Measurements from ENCODE around the gene FGFR3.
A peak's percentile ranks its signal among the peaks of the same experiment; 100 is the strongest.

Gene FGFR3

DNA sequence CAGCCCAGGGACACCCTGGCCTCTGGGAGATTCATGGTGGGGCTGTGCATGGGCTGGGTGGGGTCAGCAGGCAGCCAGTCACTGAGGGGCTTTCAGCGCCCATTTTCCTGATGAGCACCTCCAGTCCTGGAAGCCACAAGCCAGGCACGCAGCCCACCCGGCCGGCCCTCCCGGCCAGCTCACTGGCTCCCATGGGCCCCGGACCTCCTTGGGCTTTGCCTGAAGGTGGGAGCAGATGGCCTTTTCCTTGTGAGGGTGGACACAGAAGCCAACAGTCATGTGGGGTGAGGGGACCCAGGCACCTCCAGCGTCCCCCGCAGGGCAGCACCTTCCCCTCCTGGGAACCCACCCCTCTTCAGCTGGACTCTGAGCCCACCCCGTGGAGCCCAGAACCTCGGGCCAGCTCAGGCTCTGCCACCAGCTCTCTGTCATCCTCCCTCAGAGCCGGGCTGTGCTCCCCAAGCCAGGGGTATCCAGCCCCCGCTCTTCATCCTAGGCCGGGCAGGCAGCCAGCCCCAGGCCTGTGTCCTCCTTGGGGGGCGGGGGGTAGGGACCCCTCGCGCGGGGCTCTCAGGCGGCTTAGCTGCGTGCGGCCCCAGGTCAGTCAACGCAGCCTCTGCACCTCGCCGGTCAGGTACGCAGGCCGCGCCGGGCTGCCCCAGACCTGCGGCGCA, 798 bp upstream of the FGFR3 start:
- H3K27me3 ChIP-seq (ENCODE audit: insufficient read depth, low read length) = peaks cover 5% of the 10 kb centered on the region
- H3K9me3 ChIP-seq (ENCODE audit: low read length) = no peaks in the 10 kb centered on the region
- peaks cover 7% of the 10 kb centered on the region for H3K36me3 ChIP-seq (ENCODE audit: insufficient read depth, low read length)
- no peak overlapping the region for H3K4me3 ChIP-seq (ENCODE audit: low read length)
- no peak overlapping the region for H2AFZ ChIP-seq (ENCODE audit: low read depth, low read length)
- peaks cover 34% of the 10 kb centered on the region for H3K4me1 ChIP-seq (ENCODE audit: insufficient read depth, low read length)

DNA sequence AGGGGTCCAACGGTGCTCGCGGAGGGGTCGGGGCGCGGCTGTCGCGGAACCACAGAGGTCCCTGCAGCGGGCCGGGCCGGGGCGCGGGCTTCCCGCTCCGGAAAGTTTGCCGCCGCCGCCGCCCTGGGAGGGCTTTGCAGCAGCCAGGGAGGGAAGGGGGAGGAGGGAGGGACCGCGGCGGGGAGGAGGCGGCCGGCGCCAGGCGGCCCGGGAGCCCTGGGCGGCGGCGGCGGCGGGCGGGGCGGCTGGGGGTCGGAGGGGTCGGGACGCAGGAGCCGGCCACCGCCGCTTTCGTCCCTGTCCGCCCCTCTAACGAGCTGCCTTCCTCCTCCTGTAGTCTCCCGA, 375 bp downstream of the FGFR3 start:
- Histone ChIP-seq H3K36me3 (ENCODE audit: insufficient read depth, low read length) (peaks cover 8% of the 10 kb centered on the region), H3K9me3 (ENCODE audit: low read length) (no peaks in the 10 kb centered on the region), H3K27me3 (ENCODE audit: insufficient read depth, low read length) (peaks cover 3% of the 10 kb centered on the region), H3K4me1 (ENCODE audit: insufficient read depth, low read length) (peaks cover 28% of the 10 kb centered on the region), H3K4me3 (ENCODE audit: low read length) (peak overlapping the region; percentile 90), H2AFZ (ENCODE audit: low read depth, low read length) (no peak overlapping the region)

DNA sequence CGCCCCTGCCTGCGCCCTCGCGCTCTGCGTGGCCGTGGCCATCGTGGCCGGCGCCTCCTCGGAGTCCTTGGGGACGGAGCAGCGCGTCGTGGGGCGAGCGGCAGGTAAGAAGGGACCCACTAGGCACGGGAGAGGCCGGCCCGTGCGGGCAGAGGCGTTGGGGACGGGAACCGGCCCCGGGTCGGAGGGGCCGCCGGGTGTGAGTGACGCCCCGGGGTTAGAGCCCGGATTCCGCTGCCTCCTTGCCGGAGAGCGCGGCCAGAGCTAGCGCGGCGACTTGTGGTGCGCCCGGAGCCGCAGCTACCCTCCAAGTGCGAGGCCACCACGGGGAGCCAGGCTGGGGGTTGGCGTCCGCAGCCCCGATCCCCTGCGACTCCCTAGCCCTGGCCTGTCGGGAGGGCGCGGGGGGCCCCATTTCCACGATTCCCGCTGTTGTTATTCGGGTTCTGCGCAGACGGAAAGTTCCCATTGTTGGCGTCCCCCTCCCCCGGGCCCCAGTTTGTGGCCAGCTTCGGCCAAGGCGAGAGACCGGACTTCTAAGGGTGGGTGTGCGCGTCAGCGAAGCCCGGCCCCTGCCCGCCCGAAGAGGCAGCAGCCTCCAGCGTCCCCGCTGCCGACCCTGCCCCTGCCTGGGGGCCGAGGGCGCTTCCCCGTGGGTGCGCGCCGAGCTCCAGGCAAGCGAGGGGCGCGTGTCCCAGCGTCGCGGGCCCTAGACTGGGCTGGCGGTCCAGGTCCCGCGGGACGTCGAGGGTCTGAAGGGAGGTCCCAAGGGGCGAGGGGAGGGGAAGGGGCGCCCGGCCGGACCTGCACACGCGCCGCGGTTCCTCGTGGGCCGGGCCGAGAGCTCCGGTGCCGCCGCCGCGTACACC, 1.1 kb downstream of the FGFR3 start:
- H3K4me1 ChIP-seq (ENCODE audit: insufficient read depth, low read length) = peaks cover 28% of the 10 kb centered on the region
- H3K36me3 ChIP-seq (ENCODE audit: insufficient read depth, low read length) = peaks cover 15% of the 10 kb centered on the region
- H3K27me3 ChIP-seq (ENCODE audit: insufficient read depth, low read length) = peaks cover 3% of the 10 kb centered on the region
- H3K4me3 ChIP-seq (ENCODE audit: low read length) = peak overlapping the region; percentile 90
- no peaks in the 10 kb centered on the region for H3K9me3 ChIP-seq (ENCODE audit: low read length)
- H2AFZ ChIP-seq (ENCODE audit: low read depth, low read length) = no peak overlapping the region

DNA sequence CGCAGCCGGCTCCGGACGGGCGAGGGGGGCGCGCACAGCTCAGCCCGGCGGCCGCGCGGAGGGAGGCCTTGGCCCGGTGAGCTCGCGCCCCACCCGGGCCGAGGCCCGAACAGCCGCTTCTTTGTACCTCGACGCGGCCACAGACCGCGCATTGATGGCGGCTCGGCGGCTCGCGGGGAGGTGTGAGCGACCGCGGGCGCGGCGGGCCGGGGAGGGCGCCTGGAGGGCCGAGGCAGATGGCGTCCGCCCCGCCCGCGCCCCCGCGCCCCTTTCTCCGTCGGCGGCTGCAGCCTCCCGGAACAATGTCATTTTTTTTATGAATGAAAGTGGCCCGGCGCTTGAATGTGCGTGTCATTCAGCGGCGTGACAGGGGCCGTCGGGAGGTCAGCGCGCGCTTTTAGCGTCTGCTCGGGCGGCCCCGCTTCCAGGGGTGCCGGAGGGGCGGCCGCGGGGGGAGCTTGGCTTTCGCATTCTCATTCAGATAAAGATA, 1.8 kb downstream of the FGFR3 start:
- peaks cover 28% of the 10 kb centered on the region for H3K4me1 ChIP-seq (ENCODE audit: insufficient read depth, low read length)
- H3K36me3 ChIP-seq (ENCODE audit: insufficient read depth, low read length) = peaks cover 22% of the 10 kb centered on the region
- H3K4me3 ChIP-seq (ENCODE audit: low read length) = peak overlapping the region; percentile 90
- no peak overlapping the region for H2AFZ ChIP-seq (ENCODE audit: low read depth, low read length)
- H3K27me3 ChIP-seq (ENCODE audit: insufficient read depth, low read length) = peaks cover 3% of the 10 kb centered on the region
- no peaks in the 10 kb centered on the region for H3K9me3 ChIP-seq (ENCODE audit: low read length)

DNA sequence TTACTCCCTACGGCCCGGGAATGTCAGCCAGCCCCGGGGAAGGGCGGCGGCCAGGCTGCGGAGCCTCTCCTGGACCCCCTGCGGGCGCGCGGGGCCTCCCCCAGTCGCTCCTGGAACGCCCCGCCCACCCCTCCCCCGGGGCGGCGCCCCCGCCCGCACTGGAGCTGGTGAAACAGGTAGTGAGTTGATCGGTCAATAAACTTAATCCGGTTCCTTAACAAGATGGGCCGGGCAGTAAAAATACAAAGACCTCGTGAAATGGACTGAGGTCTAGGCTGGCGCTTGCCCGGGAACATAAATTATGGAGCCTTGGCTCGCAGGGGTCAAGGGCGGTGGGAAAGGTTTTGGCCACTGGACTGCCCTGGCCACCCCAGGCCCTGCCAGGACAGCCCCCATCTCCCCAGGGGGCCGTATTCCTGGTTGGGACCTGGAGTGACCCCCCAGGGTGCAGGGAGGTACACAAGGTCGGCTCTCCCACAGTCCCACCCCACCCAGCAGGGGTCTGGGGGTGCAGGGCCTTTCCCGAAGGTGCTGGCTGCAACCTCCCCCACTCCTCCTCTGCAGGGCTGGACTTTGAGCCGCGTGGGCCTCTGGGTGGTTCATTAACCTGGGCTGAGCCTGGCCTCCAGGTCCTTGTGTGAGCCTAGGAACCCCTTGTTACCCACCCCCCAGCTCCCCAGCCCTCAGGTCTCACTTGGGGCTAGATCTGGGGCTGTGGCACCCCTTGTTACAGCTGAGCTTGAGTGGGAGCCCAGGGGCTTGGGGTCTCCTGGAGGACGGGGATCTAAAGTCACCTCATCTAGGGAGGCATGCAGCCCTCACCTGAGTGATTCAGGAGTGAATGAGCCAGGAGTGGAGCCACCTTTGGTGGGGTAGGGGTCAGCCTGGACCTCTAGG, 2.5 kb downstream of the FGFR3 start:
- Histone ChIP-seq H2AFZ (ENCODE audit: low read depth, low read length) (no peak overlapping the region), H3K4me3 (ENCODE audit: low read length) (peak overlapping the region; percentile 90), H3K27me3 (ENCODE audit: insufficient read depth, low read length) (peaks cover 3% of the 10 kb centered on the region), H3K4me1 (ENCODE audit: insufficient read depth, low read length) (peaks cover 28% of the 10 kb centered on the region), H3K9me3 (ENCODE audit: low read length) (no peaks in the 10 kb centered on the region), H3K36me3 (ENCODE audit: insufficient read depth, low read length) (peaks cover 28% of the 10 kb centered on the region)

DNA sequence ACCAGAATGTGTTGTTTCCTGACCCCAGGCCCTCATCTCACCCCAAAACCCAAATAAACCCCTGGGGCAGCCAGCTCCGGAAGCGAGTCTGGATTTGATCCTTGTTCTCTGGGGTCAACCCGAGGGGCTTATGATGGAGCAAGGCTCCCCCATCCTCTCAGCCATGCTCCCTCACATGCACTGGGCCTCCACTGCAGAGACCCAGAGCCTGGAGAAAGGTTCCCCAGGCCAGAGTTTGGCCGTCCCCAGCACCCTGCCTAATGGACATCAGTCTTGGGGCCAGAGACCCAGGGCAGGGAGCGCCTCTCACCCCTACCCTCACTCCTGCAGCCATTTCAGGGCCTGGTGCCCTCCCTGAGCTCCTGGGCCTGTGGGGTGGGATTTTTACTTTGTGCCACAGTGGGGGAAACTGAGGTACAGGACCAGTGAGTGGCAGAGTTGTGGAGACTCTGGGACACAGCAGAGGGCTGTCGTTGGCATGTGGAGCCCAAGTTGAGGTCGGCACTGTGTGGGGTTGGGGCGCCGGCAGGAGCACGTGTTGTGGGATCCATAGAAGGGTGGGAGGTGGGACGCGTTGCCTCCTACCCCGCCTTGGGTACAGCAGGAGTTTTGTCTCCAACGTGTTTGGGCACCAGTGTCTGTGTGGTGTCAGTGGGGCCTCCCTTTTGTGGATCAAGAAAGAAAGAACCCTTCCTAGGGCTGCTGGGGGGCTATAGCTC, 3.6 kb downstream of the FGFR3 start:
- H2AFZ ChIP-seq (ENCODE audit: low read depth, low read length) = no peak overlapping the region
- H3K9me3 ChIP-seq (ENCODE audit: low read length) = no peaks in the 10 kb centered on the region
- H3K36me3 ChIP-seq (ENCODE audit: insufficient read depth, low read length) = peaks cover 38% of the 10 kb centered on the region
- no peaks in the 10 kb centered on the region for H3K27me3 ChIP-seq (ENCODE audit: insufficient read depth, low read length)
- H3K4me1 ChIP-seq (ENCODE audit: insufficient read depth, low read length) = peaks cover 28% of the 10 kb centered on the region
- H3K4me3 ChIP-seq (ENCODE audit: low read length) = no peak overlapping the region

DNA sequence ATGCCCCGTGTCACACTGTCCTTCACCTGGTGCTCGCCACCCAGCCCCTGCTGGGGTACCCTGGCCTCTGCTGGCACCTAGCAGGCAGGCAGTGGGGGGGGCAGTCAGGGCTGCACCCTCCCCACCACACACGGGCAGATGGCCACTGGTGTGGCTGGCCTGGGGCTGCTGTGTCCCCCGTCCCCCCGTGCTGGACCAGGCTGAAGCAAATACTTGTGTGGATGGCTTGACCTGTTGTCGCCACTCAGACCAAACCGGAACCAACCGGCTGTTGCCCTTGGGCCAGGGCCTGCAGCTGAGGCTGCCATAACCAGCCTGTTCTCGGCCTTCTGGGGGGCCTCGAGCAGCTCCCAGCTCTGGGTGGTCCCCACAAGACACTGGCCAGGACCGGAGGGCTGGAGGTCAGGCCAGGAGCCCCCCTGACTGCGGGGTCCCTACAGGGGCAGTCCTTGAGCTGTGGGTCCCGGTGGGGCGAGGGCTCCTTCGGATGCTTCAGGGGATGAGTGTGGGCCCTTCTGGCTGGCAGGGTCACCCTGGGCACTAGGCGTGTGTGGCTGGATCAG, 4.3 kb downstream of the FGFR3 start:
- peaks cover 44% of the 10 kb centered on the region for H3K36me3 ChIP-seq (ENCODE audit: insufficient read depth, low read length)
- H3K9me3 ChIP-seq (ENCODE audit: low read length) = no peaks in the 10 kb centered on the region
- no peaks in the 10 kb centered on the region for H3K27me3 ChIP-seq (ENCODE audit: insufficient read depth, low read length)
- H3K4me1 ChIP-seq (ENCODE audit: insufficient read depth, low read length) = peaks cover 28% of the 10 kb centered on the region
- H3K4me3 ChIP-seq (ENCODE audit: low read length) = no peak overlapping the region
- no peak overlapping the region for H2AFZ ChIP-seq (ENCODE audit: low read depth, low read length)

DNA sequence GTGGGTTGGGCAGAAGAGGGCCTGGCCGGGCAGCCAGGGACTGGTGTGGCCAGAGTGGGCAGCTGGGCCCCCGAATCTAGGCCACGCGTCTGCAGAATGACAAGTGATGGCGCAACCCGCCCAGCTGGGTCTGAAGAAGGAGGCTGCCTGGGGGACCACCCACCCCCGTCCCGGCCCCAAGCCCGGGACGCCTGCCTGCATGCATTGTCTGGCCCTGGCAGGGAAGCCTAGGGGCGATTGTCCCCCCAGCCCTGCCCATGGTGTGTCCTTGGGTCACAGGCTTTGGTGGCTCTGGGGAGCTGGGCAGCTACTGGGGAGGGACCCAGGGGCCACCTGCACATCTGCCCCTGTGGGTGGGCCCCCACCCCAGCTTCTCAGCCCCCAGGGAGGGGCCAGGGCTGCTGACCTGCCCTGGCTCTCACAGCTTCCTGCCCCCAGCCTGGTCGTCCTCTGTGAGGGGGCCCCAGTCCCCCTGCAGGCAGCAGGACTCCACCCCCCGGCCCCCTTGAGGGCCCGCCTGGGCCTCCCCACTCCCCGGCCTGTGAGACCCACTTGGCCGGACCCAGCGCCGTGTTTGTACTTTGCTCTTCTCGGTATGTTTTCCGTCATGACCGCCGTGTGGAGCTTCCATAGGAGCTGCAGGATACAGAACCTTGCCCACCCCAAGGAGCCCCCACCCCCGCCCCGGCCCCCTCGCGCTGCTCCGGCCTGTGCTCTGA, 4.9 kb downstream of the FGFR3 start:
- peaks cover 51% of the 10 kb centered on the region for H3K36me3 ChIP-seq (ENCODE audit: insufficient read depth, low read length)
- H3K4me1 ChIP-seq (ENCODE audit: insufficient read depth, low read length) = peaks cover 25% of the 10 kb centered on the region
- H3K4me3 ChIP-seq (ENCODE audit: low read length) = no peak overlapping the region

DNA sequence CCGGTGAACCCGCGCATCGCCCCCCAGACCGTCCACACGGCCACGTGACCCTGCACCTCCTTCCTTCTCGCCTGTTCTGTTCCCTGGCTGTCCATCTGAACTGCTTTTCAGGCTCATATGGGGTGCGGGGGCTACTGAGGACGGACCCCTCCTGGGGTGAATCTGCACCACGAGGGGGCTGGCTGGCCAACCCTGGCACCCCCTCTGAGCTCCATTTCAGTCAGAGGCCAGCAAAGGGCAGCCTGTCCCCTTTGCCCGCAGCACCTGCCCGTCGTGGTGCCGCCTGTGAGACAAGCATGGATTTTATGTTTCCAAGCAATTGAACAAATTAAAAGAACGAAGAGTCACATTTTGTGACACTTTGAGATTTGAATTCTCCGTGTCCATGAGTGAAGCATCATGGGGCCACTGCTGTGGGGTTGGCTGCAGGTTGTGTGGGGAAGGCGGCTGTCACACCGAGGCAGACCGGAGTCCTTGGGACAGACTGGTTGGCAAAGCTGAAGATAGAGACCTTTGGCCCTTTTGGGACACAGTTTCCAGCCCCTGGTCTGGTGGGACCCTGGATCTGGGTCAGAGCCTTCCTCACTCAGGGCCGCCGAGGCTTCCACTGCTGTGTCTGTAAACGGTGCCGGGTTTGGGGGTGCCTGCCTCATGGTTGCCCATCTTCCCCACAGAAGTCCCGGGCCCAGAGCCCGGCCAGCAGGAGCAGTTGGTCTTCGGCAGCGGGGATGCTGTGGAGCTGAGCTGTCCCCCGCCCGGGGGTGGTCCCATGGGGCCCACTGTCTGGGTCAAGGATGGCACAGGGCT, 5.7 kb downstream of the FGFR3 start:
- no peak overlapping the region for H3K4me3 ChIP-seq (ENCODE audit: low read length)
- H3K9me3 ChIP-seq (ENCODE audit: low read length) = no peaks in the 10 kb centered on the region
- H2AFZ ChIP-seq (ENCODE audit: low read depth, low read length) = no peak overlapping the region
- H3K27me3 ChIP-seq (ENCODE audit: insufficient read depth, low read length) = no peaks in the 10 kb centered on the region
- H3K36me3 ChIP-seq (ENCODE audit: insufficient read depth, low read length) = peaks cover 58% of the 10 kb centered on the region
- H3K4me1 ChIP-seq (ENCODE audit: insufficient read depth, low read length) = peaks cover 25% of the 10 kb centered on the region

More for the DNA sequence above, 4.9 kb downstream of the FGFR3 start:
- H3K9me3 ChIP-seq (ENCODE audit: low read length) = no peaks in the 10 kb centered on the region
- no peak overlapping the region for H2AFZ ChIP-seq (ENCODE audit: low read depth, low read length)
- no peaks in the 10 kb centered on the region for H3K27me3 ChIP-seq (ENCODE audit: insufficient read depth, low read length)

DNA sequence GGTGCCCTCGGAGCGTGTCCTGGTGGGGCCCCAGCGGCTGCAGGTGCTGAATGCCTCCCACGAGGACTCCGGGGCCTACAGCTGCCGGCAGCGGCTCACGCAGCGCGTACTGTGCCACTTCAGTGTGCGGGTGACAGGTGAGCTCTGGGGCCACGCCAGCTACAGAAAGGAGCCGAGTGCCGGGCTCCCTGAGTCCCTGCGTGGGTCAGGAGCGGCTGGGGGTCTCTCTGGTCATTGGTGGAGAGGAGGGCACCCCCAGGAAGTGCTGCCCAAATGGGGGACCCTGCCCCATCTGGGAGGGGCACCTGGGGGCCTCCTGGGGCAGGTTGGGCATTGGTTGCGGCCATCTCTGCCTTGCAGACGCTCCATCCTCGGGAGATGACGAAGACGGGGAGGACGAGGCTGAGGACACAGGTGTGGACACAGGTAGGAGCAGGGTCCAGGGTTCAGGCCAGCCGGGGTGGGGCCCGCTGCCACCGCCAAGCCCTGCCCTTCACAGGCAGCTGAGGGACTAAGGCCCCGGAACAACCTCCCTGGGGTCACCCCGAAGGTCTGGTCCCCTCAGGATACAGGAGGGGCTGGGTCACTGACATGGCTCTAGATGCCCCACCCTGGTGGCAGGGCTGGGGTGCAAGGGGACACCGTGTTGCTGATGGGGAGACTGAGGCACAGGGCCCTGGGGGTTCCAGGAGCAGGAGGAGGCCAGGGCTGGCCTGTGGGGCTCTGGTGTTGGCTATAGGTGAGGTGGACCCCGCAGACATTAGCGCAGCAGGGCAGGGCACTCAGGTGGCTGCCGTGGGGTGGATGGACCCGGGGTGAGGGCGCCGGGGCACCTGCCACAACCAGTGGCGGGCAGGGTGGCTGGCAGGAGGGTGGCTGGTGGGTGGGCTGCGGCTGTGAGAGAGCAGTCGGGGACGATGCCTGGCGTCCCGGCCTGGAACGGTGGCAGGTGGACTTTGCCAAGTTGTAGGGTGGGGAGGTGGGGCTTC, 6.6 kb downstream of the FGFR3 start:
- Histone ChIP-seq H3K4me3 (ENCODE audit: low read length) (no peak overlapping the region), H3K36me3 (ENCODE audit: insufficient read depth, low read length) (peaks cover 67% of the 10 kb centered on the region), H3K4me1 (ENCODE audit: insufficient read depth, low read length) (peaks cover 25% of the 10 kb centered on the region), H3K9me3 (ENCODE audit: low read length) (no peaks in the 10 kb centered on the region), H3K27me3 (ENCODE audit: insufficient read depth, low read length) (no peaks in the 10 kb centered on the region), H2AFZ (ENCODE audit: low read depth, low read length) (no peak overlapping the region)
